ENCODE results near the gene IL10RB. TPM values are rescaled to one million over a fixed set of nuclear protein-coding genes. Genes with fewer than 3 reads are reported as not detected.

Gene IL10RB
- total and polyA plus RNA-seq, 2 of the 8 experiments (the other 6 are each of a cell fraction or from before 2014, with no cell fraction given), result 2.7 to 3.2 TPM

GRCh38 chr21:33273044-33273443 is 6.9 kb downstream of the IL10RB start:
- TF ChIP-seq SIN3A (conservative IDR thresholded peaks at IDR 0.05 in 1 of 2, IDR thresholded peaks at IDR 0.05 in 1 of 2; ENCODE audit: low read depth in 1 of 2, low read length in 2 of 2), result no peak
- no peak for TF ChIP-seq YY1 (IDR thresholded peaks at IDR 0.05; ENCODE audit: low read depth, low read length)
- TF ChIP-seq SP2 (IDR thresholded peaks at IDR 0.05; ENCODE audit: low read length), result no peak
- no peak for TF ChIP-seq GABPA (IDR thresholded peaks at IDR 0.05; ENCODE audit: borderline replicate concordance, insufficient read depth, low read length)
- no peak for TF ChIP-seq TBP (IDR thresholded peaks at IDR 0.05; ENCODE audit: low read depth, low read length)
- TF ChIP-seq TAF7 (optimal IDR thresholded peaks at IDR 0.05; ENCODE audit: borderline replicate concordance, low read depth, low read length), result no peak
- TF ChIP-seq SRF (IDR thresholded peaks at IDR 0.05; ENCODE audit: low read depth, low read length), result no peak
- TF ChIP-seq RAD21 (IDR thresholded peaks at IDR 0.05 in 1 of 2, conservative IDR thresholded peaks at IDR 0.05 in 1 of 2; ENCODE audit: low read depth in 2 of 2, low read length in 2 of 2), result no peak
- TF ChIP-seq HDAC6 (IDR thresholded peaks at IDR 0.05; ENCODE audit: low read depth, low read length), result no peak
- TF ChIP-seq HDAC2 (IDR thresholded peaks at IDR 0.05; ENCODE audit: borderline replicate concordance in 1 of 2, low read depth in 2 of 2, low read length in 2 of 2), result no peak
- TF ChIP-seq BCL11A (IDR thresholded peaks at IDR 0.05; ENCODE audit: low read depth in 2 of 2, low read length in 2 of 2), result no peak
- no peak for TF ChIP-seq ATF3 (IDR thresholded peaks at IDR 0.05; ENCODE audit: insufficient read depth, low read depth, low read length)
- TF ChIP-seq KDM5A (IDR thresholded peaks at IDR 0.05; ENCODE audit: low read length), result no peak
- Histone ChIP-seq H2BK120ac (replicated peaks; ENCODE audit: low read depth, low read length) (no peak overlapping the region), H3K56ac (replicated peaks; ENCODE audit: insufficient read length, low read depth, low read length) (no peak overlapping the region), H3K4me3 (ENCODE audit: extremely low read depth in 1 of 4, insufficient read depth in 2 of 4, low read depth in 3 of 4, low read length in 4 of 4) (no peak overlapping the region), H3K23me2 (ENCODE audit: low read depth, low read length) (no peaks in the 10 kb centered on the region), H3K79me1 (ENCODE audit: low read depth, low read length) (no peaks in the 10 kb centered on the region), H3K9ac (replicated peaks in 1 of 4; ENCODE audit: extremely low read depth in 1 of 4, low read depth in 3 of 4, low read length in 3 of 4) (no peak overlapping the region), H4K5ac (ENCODE audit: insufficient read length, low read depth, low read length) (no peak overlapping the region), H4K91ac (replicated peaks; ENCODE audit: insufficient read length, low read length) (no peak overlapping the region), H3K4me2 (ENCODE audit: insufficient read depth in 1 of 2, low read depth in 2 of 2, low read length in 2 of 2) (no peak overlapping the region), H3K23ac (ENCODE audit: insufficient read length) (no peak overlapping the region), H2BK20ac (ENCODE audit: low read length) (no peak overlapping the region), H4K20me1 (replicated peaks in 1 of 2; ENCODE audit: control insufficient read depth in 1 of 2, insufficient read depth in 2 of 2, low read length in 2 of 2) (peaks cover 0 to 3% of the 10 kb centered on the region in 2 experiments), H3K27ac (ENCODE audit: low read depth, low read length) (no peak overlapping the region), H3K4ac (replicated peaks; ENCODE audit: insufficient read length, low read depth, low read length) (no peak overlapping the region), H2AFZ (ENCODE audit: low read length) (no peak overlapping the region), H4K8ac (ENCODE audit: extremely low read depth, insufficient read depth, low read length) (no peak overlapping the region), H3K4me1 (replicated peaks in 1 of 4; ENCODE audit: control insufficient read depth in 3 of 4, insufficient read depth in 4 of 4, low read length in 3 of 4) (no peaks in the 10 kb centered on the region), H3K36me3 (ENCODE audit: control insufficient read depth in 2 of 4, insufficient read depth in 4 of 4, low read length in 3 of 4) (no peaks in the 10 kb centered on the region), H3K79me2 (ENCODE audit: control insufficient read depth in 1 of 2, insufficient read depth in 2 of 2, low read length in 2 of 2) (no peaks in the 10 kb centered on the region), H3K18ac (ENCODE audit: extremely low read depth, low read length) (no peak overlapping the region), H2BK15ac (ENCODE audit: low read length) (no peak overlapping the region), H3K27me3 (replicated peaks in 1 of 4; ENCODE audit: control insufficient read depth in 3 of 4, extremely low read depth in 1 of 4, insufficient read depth in 3 of 4, low read length in 3 of 4) (no peaks in the 10 kb centered on the region), H2BK12ac (ENCODE audit: low read depth, low read length) (no peak overlapping the region), H2AK5ac (ENCODE audit: low read depth, low read length) (no peak overlapping the region), H3K9me3 (ENCODE audit: insufficient read depth in 2 of 2, low read depth in 1 of 2, low read length in 1 of 2) (no peaks in the 10 kb centered on the region), H2BK5ac (ENCODE audit: low read depth, low read length) (no peak overlapping the region), H3K14ac (ENCODE audit: insufficient read length) (no peak overlapping the region)
- DNase-seq (ENCODE audit: low read depth in 1 of 2, low spot score in 2 of 2), result no peak
- CTCF ChIA-PET (ENCODE audit: partially characterized antibody), result no interaction called here
- WGBS, 2 experiments (ENCODE audit: extremely low coverage in 1 of 2, insufficient coverage in 1 of 2, insufficient read length in 1 of 2, insufficient replicate concordance in 2 of 2, low coverage in 1 of 2, low lambda C conversion rate in 2 of 2, missing lambda C conversion rate in 1 of 2), result 90% methylated on average over 6 of the region's 6 CpGs; no CpG with 5 or more reads in 1 of the 2 experiments
- POLR2A ChIA-PET (ENCODE audit: partially characterized antibody), result interaction anchor here (1.0 kb wide), 1 partner anchor 20 kb away, joined by 3 read pairs; no protein-coding TSS in a partner anchor
- no peak for FAIRE-seq

Measured in H1 (cell line).